Measurements from ENCODE around the gene CSMD2.
"Not testable (repeated sequence)": the region's sequence is repeated elsewhere in the genome, so short reads cannot be mapped to it uniquely, and the experiment has no call there.

The CSMD2 gene

DNA sequence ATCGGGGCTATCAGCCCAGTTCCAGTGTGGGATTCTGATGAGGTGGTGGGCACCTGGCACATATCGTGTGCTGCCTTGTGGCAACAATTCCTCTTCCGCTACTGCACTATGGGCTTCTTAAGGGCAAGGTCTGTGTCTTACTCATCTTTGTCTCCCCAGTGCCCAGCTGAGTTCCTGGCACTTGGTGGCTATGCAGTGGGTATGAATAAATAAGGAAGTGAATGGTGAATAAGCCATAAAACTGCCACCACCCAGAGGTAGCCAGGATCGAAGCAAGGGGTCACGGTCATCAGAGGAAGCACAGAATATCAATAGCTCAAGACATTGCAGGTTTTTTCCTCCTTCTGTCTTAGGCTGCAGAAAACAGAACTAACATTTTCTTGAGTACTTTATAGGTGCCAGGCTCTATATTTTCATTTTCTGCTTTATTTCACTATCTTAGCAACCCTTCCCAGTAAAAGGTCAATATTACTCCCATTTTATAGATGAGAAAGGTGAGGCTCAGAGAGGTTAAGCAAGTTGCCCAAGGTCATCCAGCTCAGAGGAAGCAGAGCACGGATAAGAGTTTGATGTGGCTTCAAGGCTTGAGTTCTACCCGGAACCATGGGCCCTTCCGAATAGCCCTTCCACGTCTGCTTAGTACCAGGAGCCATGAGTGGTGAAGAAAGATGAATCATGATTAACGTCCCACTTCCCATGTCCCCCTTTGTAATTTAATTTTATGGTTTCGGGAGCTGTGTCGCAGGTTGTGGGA lies 21.9 kb upstream of the CSMD2 start:
- no peak for ATAC-seq
- TF ChIP-seq ZNF8 (CRISPR knock-in tag; IDR thresholded peaks at IDR 0.05) = no peak
- TF ChIP-seq, protein P1, sequence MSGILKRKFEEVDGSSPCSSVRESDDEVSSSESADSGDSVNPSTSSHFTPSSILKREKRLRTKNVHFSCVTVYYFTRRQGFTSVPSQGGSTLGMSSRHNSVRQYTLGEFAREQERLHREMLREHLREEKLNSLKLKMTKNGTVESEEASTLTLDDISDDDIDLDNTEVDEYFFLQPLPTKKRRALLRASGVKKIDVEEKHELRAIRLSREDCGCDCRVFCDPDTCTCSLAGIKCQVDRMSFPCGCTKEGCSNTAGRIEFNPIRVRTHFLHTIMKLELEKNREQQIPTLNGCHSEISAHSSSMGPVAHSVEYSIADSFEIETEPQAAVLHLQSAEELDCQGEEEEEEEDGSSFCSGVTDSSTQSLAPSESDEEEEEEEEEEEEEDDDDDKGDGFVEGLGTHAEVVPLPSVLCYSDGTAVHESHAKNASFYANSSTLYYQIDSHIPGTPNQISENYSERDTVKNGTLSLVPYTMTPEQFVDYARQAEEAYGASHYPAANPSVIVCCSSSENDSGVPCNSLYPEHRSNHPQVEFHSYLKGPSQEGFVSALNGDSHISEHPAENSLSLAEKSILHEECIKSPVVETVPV (CRISPR knock-in tag; IDR thresholded peaks at IDR 0.05) = no peak
- no peak for TF ChIP-seq ZNF70 (CRISPR knock-in tag; IDR thresholded peaks at IDR 0.05)
- no peak for TF ChIP-seq PPARA (CRISPR knock-in tag; IDR thresholded peaks at IDR 0.05; ENCODE audit: borderline replicate concordance)

DNA sequence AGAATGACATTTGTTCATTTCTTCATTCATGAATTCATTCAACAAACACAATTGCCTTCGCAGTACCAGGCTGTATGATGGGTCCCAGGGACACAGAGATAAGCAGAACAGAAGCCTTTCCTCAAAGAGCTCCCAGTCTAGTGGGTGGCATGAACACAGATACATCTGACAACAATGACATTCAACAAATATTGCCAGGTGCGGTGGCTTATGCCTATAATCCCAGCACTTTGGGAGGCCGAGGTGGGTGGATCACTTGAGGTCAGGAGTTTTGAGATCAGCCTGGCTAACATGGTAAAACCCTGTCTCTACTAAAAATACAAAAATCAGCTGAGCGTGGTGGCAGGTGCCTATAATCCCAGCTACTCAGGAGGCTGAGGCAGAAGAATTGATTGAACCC lies 18.4 kb upstream of the CSMD2 start:
- ATAC-seq = not testable (repeated sequence)

DNA sequence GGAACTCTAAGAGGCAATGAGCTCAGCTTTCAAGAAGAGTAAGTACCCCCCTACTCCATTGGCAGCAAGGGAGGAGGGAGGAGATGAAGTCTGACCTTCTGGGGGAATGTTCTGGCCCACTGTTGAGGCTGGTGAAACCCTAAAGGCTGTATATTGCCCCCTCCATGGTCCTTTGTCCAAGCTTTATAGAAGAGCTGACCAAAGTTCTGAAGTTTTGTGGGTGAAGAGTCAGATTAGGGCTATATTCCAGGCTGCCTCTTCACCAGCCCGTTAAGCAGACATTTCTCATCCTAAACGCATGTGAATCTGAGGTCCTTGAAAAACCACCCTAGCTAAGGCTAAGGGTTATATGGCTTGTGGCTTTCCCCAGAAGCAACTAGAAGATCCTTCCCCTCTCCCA lies 13.0 kb upstream of the CSMD2 start:
- ATAC-seq = no peak
- no peak for TF ChIP-seq TOX (CRISPR knock-in tag; IDR thresholded peaks at IDR 0.05; ENCODE audit: borderline replicate concordance)
- TF ChIP-seq, protein P2, sequence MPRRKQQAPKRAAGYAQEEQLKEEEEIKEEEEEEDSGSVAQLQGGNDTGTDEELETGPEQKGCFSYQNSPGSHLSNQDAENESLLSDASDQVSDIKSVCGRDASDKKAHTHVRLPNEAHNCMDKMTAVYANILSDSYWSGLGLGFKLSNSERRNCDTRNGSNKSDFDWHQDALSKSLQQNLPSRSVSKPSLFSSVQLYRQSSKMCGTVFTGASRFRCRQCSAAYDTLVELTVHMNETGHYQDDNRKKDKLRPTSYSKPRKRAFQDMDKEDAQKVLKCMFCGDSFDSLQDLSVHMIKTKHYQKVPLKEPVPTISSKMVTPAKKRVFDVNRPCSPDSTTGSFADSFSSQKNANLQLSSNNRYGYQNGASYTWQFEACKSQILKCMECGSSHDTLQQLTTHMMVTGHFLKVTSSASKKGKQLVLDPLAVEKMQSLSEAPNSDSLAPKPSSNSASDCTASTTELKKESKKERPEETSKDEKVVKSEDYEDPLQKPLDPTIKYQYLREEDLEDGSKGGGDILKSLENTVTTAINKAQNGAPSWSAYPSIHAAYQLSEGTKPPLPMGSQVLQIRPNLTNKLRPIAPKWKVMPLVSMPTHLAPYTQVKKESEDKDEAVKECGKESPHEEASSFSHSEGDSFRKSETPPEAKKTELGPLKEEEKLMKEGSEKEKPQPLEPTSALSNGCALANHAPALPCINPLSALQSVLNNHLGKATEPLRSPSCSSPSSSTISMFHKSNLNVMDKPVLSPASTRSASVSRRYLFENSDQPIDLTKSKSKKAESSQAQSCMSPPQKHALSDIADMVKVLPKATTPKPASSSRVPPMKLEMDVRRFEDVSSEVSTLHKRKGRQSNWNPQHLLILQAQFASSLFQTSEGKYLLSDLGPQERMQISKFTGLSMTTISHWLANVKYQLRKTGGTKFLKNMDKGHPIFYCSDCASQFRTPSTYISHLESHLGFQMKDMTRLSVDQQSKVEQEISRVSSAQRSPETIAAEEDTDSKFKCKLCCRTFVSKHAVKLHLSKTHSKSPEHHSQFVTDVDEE (CRISPR knock-in tag; IDR thresholded peaks at IDR 0.05) = no peak
- no peak for TF ChIP-seq ISL1 (CRISPR knock-in tag; IDR thresholded peaks at IDR 0.05)
- no peak for TF ChIP-seq PPARA (CRISPR knock-in tag; IDR thresholded peaks at IDR 0.05; ENCODE audit: borderline replicate concordance)
- TF ChIP-seq ZNF565 (CRISPR knock-in tag; conservative IDR thresholded peaks at IDR 0.05; ENCODE audit: low read depth) = no peak
- TF ChIP-seq ZFP3 (CRISPR knock-in tag; IDR thresholded peaks at IDR 0.05) = no peak
- TF ChIP-seq ESRRG (CRISPR knock-in tag; IDR thresholded peaks at IDR 0.05) = no peak
- TF ChIP-seq OSR1 (CRISPR knock-in tag; IDR thresholded peaks at IDR 0.05) = no peak
- TF ChIP-seq, protein P3, sequence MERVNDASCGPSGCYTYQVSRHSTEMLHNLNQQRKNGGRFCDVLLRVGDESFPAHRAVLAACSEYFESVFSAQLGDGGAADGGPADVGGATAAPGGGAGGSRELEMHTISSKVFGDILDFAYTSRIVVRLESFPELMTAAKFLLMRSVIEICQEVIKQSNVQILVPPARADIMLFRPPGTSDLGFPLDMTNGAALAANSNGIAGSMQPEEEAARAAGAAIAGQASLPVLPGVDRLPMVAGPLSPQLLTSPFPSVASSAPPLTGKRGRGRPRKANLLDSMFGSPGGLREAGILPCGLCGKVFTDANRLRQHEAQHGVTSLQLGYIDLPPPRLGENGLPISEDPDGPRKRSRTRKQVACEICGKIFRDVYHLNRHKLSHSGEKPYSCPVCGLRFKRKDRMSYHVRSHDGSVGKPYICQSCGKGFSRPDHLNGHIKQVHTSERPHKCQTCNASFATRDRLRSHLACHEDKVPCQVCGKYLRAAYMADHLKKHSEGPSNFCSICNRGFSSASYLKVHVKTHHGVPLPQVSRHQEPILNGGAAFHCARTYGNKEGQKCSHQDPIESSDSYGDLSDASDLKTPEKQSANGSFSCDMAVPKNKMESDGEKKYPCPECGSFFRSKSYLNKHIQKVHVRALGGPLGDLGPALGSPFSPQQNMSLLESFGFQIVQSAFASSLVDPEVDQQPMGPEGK (CRISPR knock-in tag; IDR thresholded peaks at IDR 0.05; ENCODE audit: borderline replicate concordance) = no peak
- no peak for TF ChIP-seq ZNF70 (CRISPR knock-in tag; IDR thresholded peaks at IDR 0.05)
- TF ChIP-seq ZNF8 (CRISPR knock-in tag; IDR thresholded peaks at IDR 0.05) = no peak
- TF ChIP-seq, protein P1 (CRISPR knock-in tag; IDR thresholded peaks at IDR 0.05) = no peak
- TF ChIP-seq ARNTL (CRISPR knock-in tag; IDR thresholded peaks at IDR 0.05; ENCODE audit: borderline replicate concordance, low read depth) = no peak

DNA sequence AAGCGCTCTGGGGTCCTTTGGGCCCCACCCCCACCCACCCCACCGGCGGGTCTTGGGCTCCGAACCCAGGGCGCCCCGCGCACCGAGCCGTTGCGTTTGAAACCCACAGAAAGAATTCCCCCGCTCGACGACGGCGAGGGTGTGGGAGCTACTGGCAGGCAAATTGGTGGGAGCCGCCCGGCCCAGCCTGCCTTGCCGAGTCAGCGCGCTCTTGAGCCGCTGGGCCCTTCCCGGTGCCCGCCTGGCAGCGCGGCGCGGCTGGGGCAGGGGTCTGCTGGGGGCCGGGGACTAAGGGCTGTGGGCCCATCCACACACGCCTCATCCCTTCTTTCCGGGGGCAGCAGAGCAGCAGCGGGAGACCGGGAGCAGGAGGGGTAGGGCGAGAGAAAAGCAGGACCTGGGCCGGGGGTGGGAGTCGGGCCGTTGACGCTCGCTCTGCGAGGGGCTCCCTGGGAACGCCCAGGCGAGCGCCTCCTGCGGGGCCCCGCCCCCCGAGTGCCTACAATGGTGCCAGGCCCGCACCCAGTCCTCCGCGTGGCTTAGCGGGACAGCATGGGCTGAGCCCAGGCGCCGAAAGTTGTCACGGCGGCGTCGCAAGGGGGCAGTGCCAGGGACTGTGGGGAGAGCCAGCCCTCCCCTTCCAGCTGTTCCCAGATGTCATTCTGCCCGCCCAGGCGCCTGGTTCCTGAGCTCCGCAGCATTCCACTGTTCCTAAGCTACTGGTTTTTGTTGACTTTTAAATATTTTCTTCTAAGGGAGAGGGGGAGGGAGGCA lies 12.0 kb upstream of the CSMD2 start, which contains the start of gene C1orf94:
TSS of gene C1orf94 (plus strand) at position 78 of the 774 bp plus-strand sequence. CDS start 883 bp downstream, outside the sequence.
- no peak for ATAC-seq
- TF ChIP-seq ZFP3 (CRISPR knock-in tag; IDR thresholded peaks at IDR 0.05) (no peak), ZFP30 (CRISPR knock-in tag; IDR thresholded peaks at IDR 0.05) (no peak), CSDC2 (CRISPR knock-in tag; IDR thresholded peaks at IDR 0.05) (no peak), RARB (CRISPR knock-in tag; IDR thresholded peaks at IDR 0.05) (no peak), SNAI2 (CRISPR knock-in tag; IDR thresholded peaks at IDR 0.05) (no peak), ARNTL (CRISPR knock-in tag; IDR thresholded peaks at IDR 0.05; ENCODE audit: borderline replicate concordance, low read depth) (no peak)
- TF ChIP-seq, protein P4, sequence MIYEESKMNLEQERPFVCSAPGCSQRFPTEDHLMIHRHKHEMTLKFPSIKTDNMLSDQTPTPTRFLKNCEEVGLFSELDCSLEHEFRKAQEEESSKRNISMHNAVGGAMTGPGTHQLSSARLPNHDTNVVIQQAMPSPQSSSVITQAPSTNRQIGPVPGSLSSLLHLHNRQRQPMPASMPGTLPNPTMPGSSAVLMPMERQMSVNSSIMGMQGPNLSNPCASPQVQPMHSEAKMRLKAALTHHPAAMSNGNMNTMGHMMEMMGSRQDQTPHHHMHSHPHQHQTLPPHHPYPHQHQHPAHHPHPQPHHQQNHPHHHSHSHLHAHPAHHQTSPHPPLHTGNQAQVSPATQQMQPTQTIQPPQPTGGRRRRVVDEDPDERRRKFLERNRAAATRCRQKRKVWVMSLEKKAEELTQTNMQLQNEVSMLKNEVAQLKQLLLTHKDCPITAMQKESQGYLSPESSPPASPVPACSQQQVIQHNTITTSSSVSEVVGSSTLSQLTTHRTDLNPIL (CRISPR knock-in tag; IDR thresholded peaks at IDR 0.05; ENCODE audit: low read depth) = no peak
- TF ChIP-seq, protein P1 (CRISPR knock-in tag; IDR thresholded peaks at IDR 0.05) = no peak
- TF ChIP-seq, protein P2 (CRISPR knock-in tag; IDR thresholded peaks at IDR 0.05) = no peak

Data from SK-N-SH treated with all-trans-retinoic acid at 6 μM for 48 hours (cell line).